ENCODE results near the gene CALHM4.
"Not testable (repeated sequence)": the region's sequence is repeated elsewhere in the genome, so short reads cannot be mapped to it uniquely, and the experiment has no call there.

DNA sequence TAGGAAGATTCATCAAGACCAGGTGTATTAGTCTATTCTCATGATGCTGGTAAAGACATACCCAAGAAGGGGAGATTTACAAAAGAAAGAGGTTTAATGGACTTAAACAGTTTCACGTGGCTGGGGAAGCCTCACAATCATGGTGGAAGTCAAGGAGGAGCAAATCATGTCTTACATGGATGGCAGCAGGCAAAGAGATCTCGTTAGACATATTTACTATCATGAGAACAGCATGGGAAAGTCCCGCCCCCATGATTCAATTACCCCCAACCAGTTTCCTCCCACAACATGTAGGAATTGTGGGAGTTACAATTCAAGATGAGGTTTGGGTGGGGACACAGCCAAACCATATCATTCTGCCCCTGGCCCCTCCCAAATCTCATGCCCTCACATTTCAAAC, 50.4 kb downstream of the CALHM4 start:
- TF ChIP-seq, protein P1, sequence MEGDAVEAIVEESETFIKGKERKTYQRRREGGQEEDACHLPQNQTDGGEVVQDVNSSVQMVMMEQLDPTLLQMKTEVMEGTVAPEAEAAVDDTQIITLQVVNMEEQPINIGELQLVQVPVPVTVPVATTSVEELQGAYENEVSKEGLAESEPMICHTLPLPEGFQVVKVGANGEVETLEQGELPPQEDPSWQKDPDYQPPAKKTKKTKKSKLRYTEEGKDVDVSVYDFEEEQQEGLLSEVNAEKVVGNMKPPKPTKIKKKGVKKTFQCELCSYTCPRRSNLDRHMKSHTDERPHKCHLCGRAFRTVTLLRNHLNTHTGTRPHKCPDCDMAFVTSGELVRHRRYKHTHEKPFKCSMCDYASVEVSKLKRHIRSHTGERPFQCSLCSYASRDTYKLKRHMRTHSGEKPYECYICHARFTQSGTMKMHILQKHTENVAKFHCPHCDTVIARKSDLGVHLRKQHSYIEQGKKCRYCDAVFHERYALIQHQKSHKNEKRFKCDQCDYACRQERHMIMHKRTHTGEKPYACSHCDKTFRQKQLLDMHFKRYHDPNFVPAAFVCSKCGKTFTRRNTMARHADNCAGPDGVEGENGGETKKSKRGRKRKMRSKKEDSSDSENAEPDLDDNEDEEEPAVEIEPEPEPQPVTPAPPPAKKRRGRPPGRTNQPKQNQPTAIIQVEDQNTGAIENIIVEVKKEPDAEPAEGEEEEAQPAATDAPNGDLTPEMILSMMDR (conservative IDR thresholded peaks at IDR 0.05; ENCODE audit: low read length), result not testable (repeated sequence)
- TF ChIP-seq EZH2phosphoT487 (IDR thresholded peaks at IDR 0.05; ENCODE audit: borderline replicate concordance, low read depth, low read length), result not testable (repeated sequence)
